Measurements from ENCODE around the gene GATC. TPM values are rescaled to one million over a fixed set of nuclear protein-coding genes. Genes with fewer than 3 reads are reported as not detected.

Gene GATC, protein sequence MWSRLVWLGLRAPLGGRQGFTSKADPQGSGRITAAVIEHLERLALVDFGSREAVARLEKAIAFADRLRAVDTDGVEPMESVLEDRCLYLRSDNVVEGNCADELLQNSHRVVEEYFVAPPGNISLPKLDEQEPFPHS
- total RNA-seq, result 16.9 and 19.3 TPM in 2 replicates

DNA sequence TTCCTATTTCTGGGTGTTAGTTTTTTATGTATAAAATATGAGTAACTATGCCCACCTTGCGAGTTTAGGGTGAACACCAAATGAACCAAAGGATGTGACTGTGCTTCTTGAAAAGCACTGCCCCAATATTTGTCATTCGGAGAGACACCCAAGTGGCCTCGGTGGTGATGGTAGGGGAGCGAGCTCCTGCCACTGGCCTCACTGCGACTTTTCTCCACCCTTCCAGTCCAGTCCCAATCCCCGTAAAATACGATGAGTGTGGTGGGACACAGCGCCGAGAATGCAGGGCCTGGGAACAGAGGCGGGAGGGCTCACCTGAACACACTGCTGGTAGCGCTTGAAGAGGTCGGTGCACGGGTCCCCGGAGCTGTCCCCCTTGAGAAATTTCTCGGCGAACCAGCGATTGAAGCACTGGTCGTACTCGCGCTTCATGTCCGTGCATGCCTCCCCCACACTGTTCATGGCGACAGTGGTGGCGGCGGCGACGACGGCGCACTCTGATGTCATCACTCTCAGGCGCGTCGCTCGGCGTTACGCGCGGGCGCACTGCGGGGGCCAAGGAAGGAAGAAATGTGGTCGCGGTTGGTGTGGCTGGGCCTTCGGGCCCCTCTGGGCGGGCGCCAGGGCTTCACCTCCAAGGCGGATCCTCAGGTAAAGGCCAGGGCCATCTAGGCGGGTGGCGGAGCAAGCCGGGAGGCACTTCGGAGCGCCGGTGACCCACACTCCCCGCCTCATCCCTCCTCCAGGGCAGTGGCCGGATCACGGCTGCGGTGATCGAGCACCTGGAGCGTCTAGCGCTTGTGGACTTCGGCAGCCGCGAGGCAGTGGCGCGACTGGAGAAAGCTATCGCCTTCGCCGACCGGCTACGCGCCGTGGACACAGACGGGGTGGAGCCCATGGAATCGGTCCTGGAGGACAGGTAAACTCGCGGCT, at the start of gene GATC, which contains the start of gene TRIAP1:
Gene GATC, plus strand, starts transcription at position 534 of the 933 bp plus-strand sequence. Its CDS starts 37 bp downstream, at position 571.
Gene TRIAP1, minus strand, starts transcription at position 474 of the 933 bp plus-strand sequence. Its CDS starts 12 bp downstream, at position 462.
- DNase-seq (ENCODE audit: low read depth in 2 of 2), result peak; percentile 65 to 88

DNA sequence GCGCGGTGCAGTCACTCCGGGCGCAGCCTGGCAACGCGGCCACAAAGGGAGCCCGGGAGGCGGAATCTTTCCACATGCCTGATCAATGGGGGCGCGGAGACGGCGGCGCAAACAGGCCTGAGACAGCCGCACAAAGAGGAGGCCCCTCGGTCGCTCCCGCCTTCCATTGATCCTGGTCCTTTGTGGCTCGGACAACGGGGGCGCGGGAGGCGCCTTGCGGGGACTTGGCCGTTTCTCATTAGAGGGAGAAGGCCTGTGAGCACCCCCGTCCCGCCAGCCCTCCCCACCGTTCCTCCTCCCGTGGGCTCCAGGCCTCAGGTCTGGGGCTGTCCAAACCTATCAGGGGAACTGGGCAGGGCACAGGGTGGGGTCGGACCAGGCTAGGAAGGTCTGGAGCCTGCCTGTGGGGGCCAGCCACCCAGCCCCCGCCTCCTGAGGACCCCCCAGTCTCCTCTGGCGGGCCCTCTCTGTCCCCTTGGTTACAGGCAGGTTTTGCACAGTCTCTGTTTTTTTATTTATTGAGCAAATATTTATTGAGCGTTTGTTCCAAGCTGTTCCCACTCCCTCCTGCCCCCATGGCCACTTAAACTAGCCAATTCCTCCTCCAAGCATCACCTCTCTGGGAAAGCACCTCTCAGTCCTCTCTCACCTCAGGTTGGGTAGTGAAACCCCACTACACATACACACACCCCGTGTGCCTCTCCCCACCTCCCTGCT, 48.3 kb upstream of the GATC start:
- DNase-seq (ENCODE audit: low read depth in 2 of 2), result no peak

DNA sequence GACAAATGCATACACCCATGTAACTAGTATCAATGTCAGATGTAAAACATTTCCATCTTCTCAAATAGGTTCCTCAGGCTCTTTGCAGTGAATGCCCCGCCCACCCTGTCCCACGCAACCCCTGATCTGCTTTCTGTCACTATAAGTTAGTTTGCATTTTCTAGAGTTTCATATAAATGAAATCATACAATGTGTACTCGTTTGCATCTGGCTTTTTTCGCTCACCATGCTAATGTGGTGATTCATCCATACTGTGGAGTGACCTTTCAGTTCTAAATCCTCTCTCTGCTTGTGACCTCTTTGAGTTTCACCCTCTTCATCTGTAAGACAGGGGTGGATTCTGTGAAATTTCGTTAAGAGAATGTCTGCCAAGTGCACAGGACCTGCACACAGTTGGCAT, 46.7 kb upstream of the GATC start:
- DNase-seq (ENCODE audit: low read depth in 2 of 2), result no peak

DNA sequence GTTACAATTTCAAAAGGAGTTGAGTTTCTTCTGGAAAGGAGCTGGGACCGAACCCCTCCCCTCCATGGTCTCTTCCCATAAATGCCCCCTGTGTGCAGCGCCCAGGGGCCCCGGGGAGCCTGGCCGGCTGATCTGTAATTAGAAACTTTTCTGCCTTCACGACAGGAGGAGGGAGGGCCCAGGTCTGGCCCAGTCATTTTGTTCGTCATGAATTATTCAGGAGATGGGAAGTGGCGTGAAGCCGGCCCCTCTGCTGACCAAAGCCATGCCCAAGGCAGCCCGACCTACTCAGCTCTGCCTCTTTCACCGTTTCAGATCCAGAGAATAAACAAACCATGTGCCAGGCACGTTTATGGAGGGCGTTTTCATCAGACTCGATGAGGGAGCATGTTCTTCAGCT, 44.0 kb upstream of the GATC start:
- DNase-seq (ENCODE audit: low read depth in 2 of 2), result no peak

DNA sequence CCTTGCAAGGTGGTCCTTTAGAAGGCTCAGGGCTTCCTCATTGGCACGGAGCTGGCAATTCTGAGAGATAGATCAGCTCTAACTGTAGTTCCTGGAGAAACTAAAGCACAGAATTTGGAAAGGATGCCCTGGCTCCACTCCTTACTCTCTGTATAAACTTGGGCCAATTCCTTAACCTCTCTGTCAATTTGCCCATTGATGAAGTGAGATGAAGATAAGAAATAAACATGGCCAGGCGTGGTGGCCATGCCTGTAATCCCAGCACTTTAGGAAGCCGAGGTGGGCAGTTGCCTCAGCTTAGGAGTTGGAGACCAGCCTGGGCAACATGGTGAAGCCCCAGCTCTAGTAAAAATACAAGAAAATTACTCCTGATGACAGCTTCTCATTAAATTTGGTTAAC, 42.4 kb upstream of the GATC start:
- DNase-seq (ENCODE audit: low read depth in 2 of 2), result no peak

DNA sequence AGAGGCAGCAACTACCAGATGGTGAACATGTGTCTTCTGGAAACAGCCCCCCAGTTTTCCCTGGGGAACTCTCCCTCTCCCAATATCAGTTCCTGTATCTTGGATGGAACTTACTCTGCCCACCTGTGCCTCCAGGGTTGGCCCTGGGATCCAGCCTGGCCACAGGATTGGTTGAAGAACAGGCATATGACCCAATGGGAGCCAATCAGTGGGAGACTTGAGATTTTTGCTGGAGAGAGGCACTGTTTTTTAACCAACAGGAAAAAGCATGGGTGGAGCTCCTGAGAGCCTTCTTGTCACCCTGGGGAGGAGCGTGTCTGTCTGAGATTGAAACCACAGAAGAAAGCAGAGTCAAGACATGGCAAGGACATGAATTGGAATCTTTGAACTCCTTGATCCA, 42.0 kb upstream of the GATC start:
- no peak for DNase-seq (ENCODE audit: low read depth in 2 of 2)

DNA sequence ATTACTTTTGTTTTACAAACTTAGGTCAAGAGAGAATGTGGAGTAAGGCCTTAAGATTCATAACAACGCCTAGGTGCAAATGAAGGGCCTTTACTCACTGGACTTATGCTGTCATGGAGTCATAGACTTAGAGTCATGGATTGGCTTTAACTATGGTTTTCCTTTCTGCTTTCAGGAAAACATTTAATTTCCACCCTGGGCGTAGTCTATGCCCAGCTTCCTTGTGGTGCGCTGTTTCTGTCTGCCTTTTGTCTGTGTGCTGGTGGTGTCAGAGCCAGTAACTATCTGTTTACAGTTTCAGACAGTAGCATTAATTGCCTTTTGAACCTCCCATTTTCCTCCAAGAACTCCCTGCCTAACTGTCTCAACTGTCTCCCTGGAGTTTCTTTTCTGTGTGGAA, 40.2 kb upstream of the GATC start:
- no peak for DNase-seq (ENCODE audit: low read depth in 2 of 2)

DNA sequence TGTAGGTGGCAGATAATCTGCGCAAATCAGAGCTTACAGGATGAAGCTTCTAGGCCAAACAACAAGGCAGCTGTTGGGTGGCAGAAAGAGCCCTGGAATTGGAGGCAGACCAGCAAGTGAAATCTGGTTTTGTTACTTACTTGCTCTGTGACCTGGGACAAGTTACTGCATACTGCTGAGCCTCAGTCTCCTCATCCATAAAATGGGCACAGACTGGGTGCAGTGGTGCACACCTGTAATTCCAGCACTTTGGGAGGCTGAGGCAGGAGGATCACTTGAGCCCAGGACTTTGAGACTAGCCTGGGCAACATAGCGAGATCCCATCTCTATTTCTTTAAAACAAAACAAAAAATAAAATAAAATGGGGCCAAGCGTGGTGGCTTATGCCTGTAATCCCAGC, 39.7 kb upstream of the GATC start:
- DNase-seq (ENCODE audit: low read depth in 2 of 2), result no peak

DNA sequence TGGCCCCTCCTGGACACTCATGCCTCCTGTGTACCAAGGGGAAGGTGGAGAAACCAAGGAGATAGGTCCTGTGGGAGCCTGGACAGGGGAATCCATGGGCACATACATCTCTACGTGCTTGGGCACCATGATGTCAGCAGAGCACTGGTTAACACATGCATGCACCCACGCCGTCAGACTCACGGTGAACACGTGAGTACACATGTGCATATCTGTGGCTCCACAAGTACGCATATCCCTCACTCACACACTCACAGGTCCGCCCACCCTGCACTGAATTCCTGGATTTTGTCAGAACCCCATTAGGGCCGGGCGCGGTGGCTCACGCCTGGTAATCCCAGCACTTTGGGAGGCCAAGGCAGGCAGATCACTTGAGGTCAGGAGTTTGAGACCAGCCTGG, 37.5 kb upstream of the GATC start:
- DNase-seq (ENCODE audit: low read depth in 2 of 2), result no peak

DNA sequence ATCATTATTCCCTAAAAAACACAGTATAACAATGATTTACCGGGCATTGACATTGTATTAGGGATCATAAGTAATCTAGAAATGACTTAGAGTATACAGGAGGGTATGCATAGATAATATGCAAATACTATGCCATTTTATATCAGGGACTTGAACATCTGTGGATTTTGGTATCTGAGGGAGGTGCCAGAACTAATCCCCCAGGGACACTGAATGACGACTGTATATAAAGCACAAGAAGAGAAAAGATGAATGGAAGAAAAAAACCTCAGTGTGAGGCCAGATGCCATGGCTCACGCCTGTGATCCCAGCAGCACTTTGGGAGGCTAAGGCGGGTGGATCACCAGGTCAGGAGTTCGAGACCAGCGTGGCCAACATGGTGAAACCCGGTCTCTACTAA, 33.8 kb upstream of the GATC start:
- DNase-seq (ENCODE audit: low read depth in 2 of 2), result no peak

DNA sequence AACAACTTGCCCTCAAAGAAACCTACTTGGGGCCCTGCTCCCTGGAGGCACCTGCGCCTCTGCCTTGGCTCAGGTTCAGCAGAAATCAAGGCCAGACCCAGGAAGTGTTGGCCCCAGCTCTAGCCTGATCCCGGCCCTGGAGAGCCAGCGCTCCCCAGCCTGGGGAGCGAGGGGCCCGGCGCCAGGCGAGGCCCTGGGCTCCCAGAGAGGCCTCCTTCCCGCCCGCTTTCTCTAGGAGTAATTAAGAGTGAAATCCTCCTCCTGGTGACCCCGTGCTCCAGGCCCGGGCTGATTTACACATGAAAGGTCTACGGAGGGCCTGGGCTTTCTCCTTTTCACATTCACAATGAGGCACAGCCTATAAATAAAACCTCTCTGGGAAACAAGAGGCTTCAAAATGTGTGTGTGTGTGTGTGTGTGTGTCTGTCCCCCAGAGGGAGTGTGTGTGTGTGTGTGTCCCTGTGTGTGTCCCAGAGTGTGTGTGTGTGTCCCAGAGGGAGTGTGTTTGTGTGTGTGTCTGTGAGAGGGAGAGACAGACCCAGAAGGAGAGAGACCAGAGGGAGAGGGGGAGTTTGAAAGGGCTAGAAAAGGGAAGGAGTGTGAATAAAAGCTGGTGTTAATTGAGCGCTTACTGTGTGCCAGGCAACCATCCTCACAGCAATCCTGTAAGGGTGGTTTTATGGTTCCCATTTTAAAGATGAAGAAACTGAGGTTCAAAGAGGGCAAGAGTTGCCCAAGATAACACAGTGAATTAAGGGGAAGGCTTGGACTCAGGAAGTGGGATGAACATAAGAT, 32.1 kb upstream of the GATC start:
- DNase-seq (ENCODE audit: low read depth in 2 of 2), result no peak

DNA sequence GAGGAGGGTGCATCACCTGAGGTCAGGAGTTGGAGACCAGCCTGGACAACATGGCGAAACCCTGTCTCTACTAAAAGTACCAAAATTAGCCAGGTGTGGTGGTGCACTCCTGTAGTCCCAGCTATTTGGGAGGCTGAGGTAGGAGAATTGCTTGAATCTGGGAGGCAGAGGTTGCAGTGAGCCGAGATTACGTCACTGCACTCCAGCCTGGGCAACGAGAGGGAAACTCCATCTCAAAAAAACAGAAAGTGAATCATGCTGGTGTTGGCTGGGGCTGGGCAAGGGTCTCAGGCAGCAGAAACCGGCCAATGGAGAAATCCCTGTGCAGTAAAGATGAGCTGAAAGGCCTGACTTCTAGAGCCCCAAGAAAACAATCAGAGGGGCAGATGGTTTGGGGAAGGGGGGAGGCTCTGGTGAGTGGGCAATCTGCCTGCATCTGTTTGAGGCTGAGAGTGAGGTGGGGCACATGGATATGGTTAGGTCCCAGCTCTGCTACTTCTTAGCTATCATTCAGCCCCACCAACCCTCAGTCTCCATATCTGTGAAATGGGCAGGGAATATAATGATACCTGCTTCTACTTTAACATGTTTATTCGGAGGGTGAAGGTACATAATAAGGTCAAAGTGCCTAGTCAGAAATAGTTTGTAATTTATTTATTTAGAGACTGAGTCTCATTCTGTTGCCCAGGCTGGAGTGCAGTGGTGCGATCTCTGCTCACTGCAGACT, 29.6 kb upstream of the GATC start:
- no peak for DNase-seq (ENCODE audit: low read depth in 2 of 2)

DNA sequence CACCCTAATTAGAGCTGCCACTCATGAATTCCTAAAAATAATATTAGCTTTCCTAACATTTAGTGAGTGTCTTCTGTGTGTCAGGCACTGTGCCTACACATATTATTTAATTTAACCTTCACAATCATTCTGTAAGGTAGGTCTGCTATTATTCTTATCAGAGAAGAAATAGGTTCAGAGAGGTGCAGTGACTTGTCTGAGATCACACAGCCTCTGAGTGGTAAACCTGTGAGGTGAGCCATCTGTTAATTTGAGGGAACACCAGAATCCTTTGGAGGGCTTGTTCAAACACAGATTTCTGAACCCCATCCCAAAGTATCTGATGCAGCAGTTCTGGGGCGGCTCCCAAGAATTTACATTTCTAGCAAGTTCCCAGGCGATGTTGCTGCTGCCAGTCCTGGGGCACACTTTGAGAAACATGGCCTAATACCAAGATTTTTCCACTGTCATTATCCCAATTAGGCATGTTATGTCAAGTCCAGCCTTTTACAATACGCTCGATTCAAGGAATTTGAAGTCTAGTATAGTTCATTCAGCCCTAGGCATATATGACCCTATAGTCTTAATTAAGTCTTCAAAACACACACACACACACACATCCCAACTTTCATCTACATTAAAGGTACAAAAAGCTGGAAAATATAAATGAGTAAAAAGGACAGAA, 28.2 kb upstream of the GATC start:
- DNase-seq (ENCODE audit: low read depth in 2 of 2), result no peak

DNA sequence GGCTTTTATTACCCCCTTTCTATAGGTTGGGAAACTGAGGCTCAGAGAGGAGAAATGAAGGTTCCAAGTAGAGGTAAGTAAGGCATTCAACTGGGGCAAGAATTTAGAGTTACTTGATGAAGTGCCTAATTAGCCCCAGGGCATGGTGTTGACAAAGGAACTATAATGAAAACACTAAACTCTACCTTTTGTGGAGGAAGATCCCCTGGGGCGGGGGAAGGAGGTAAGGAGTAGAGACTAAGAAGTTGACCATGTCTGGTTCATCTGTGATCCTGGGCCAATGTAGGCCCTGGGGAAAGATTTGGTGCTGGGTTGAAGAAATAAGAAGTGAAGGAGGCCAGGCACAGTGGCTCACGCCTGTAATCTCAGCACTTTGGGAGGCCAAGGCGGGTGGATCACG, 24.5 kb upstream of the GATC start:
- DNase-seq (ENCODE audit: low read depth in 2 of 2), result no peak

DNA sequence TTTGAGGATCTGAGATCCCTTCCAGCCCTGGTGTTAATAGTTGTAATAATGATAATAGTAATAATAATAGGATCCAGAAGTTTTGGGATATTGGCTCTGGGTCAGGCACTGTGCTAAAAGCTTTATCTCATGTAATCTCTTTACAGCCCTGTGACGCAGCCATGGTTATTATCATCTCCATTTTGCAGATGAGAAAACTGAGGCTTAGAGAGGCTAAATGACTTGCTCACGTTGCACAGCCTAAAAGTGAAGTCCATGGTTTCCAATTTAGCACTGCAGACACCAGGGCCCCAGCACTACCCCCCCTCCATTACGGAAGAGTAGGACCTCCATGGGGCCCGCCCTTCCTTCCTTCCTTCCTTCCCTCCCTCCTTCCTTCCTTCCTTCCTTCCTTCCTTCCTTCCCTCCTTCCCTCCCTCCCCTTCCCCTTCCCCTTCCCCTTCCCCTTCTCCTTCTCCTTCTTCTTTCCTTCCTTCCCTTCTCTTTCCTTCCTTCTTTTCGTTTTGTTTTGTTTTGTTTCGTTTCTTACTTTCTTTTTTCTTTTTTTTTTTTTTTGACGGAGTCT, 23.3 kb upstream of the GATC start:
- no peak for DNase-seq (ENCODE audit: low read depth in 2 of 2)

DNA sequence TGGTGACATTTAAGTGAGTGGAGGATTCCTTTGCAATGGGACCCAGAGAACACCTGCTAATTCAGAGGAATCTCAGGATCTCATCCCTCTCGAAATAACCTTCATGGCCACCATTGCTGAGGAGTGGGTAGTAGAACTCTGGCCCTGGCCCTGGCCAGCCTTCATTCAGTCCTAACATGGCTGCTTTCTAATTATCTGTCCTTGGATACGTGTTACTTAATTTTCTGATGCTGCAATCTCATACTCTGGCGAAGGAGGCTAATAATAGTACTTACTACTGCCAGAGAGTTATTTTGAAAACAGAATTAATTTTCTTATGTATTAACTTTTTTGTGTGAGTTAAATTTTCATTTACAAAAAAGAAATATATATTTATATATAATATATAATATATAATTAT, 20.4 kb upstream of the GATC start:
- DNase-seq (ENCODE audit: low read depth in 2 of 2), result no peak

DNA sequence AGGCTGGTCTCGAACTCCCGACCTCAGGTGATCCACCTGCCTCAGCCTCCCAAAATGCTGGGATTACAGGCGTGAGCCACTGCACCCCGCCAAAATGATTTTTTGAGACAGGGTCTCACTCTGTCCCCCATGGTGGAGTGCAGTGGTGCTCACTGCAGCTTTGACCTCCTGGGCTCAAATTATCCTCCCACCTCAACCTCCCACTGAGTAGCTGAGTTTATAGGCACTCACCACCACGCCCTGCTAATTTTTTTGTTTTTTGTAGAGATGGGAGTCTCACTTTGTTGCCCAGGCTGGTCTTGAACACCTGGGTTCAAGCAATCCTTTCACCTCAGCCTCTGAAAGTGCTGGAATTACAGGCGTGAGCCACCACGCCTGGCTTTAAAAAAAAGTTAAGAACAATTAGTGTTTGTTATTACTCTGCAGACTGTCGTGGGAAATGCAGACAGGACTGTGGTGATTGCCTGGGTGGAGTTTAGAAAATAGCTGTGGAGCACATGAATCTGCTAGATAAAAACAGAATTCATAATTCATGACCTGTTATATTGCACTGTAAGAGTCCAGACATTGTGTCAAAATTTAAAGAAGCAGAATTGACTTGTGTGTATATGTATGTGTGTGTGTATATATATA, 17.5 kb upstream of the GATC start:
- no peak for DNase-seq (ENCODE audit: low read depth in 2 of 2)

DNA sequence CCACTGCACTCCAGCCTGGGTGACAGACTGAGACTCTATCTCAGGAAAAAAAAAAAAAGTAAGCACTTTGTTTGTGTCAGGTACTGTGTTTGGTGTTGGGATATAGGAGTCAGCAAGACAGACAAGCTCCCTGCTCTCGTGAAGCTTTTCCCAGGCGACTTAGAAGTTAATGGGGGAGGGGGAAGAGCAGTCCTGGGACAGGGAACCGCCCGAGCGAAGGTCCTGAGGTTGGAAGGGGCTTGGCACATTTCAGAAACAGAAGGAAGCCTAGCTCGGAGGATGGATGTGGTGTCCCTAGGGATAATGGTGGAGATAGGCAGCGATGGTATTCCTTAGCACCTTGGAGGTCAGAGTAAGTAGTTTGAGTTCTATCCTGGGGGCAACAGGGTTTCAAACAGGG, 16.9 kb upstream of the GATC start:
- DNase-seq (ENCODE audit: low read depth in 2 of 2), result no peak

DNA sequence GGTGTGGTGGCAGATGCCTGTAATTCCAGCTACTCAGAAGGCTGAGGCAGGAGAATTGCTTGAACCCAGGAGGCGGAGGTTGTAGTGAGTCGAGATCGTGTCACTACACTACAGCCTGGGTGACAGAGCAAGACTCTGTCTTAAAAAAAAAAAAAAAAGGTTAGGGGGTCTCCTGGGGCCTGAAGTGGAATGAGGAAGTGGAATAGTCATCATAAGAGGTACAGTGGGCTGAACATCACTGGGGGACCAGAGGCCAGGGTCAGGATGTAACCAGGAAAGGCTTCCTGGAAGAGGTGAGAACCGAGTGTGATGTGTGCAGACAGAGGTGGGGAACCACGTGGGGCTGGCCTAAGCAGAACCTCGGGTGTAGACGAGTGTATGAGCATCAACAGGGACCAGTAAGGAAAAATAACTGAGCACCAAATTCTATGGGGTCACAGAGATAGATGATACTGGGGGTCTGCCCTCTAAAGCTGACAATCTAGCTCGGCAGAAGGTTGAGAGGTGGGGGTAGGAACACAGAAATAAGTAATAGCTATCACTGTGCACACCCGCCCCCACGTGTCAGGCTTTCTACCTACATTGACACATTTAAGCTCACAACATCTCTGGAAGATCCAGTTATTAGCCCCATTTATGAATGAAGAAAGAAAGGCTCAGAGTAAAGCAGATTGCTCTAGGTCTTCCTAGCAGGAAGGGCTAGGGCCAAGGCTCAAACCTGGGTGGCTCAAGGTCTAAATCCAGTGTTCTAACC, 13.3 kb upstream of the GATC start:
- no peak for DNase-seq (ENCODE audit: low read depth in 2 of 2)

All from dermis microvascular lymphatic vessel endothelial cell (primary cell).